Ishikawa (cell line): ENCODE measurements around the gene PRKRIP1.
A peak's percentile ranks its signal among the peaks of the same experiment; 100 is the strongest.

Source experiments
- CEBPB ChIP-seq: IDR thresholded peaks from 2 replicates; pipeline ENCODE4 v1.6.1; 2012
- CREB1 ChIP-seq: IDR thresholded peaks from 2 replicates; pipeline ENCODE4 v1.6.1; 2012; ENCODE audit warnings: low read depth
- EGR1 ChIP-seq: IDR thresholded peaks from 2 replicates; pipeline ENCODE4 v1.6.1; 2012
- EP300 ChIP-seq: IDR thresholded peaks from 2 replicates; pipeline ENCODE4 v1.6.1; 2012; ENCODE audit warnings: borderline replicate concordance
- FOXM1 ChIP-seq: IDR thresholded peaks from 2 replicates; pipeline ENCODE4 v1.6.1; 2012; ENCODE audit warnings: low read depth, borderline replicate concordance
- MAX ChIP-seq: IDR thresholded peaks from 2 replicates; pipeline ENCODE4 v1.6.1; 2012
- NFIC ChIP-seq: IDR thresholded peaks from 2 replicates; pipeline ENCODE4 v1.6.1; 2012
- RAD21 ChIP-seq: IDR thresholded peaks from 2 replicates; pipeline ENCODE4 v1.6.1; 2012; ENCODE audit warnings: low read depth
- REST ChIP-seq: IDR thresholded peaks from 2 replicates; pipeline ENCODE4 v1.6.1; 2012; ENCODE audit warnings: low read depth, mild to moderate bottlenecking
- TAF1 ChIP-seq: IDR thresholded peaks from 2 replicates; pipeline ENCODE4 v1.6.1; 2012; ENCODE audit warnings: low read depth, mild to moderate bottlenecking
- TCF12 ChIP-seq: IDR thresholded peaks from 2 replicates; pipeline ENCODE4 v1.6.1; 2012; ENCODE audit warnings: low read depth
- TEAD4 ChIP-seq: IDR thresholded peaks from 2 replicates; pipeline ENCODE4 v1.6.1; 2012
- USF1 ChIP-seq: IDR thresholded peaks from 2 replicates; pipeline ENCODE4 v1.6.1; 2012
- YY1 ChIP-seq: IDR thresholded peaks from 2 replicates; pipeline ENCODE4 v1.6.1; 2012; ENCODE audit warnings: low read depth
- ZBTB7A ChIP-seq: IDR thresholded peaks from 2 replicates; pipeline ENCODE4 v1.6.1; 2012; ENCODE audit warnings: low read depth

PRKRIP1 gene

GRCh38 chr7:102409340-102409739 lies 13.2 kb downstream of the PRKRIP1 start:
- TF ChIP-seq MAX (no peak), REST (no peak), TCF12 (no peak), ZBTB7A (no peak), YY1 (no peak), EP300 (no peak), USF1 (no peak), CEBPB (no peak), TEAD4 (no peak), RAD21 (no peak), NFIC (no peak), TAF1 (no peak), EGR1 (no peak)

- TF ChIP-seq NFIC, result no peak
- TF ChIP-seq CEBPB, result no peak
- TF ChIP-seq TCF12, result no peak
- no peak for TF ChIP-seq REST
- no peak for TF ChIP-seq MAX
- TF ChIP-seq EGR1, result no peak
These were observed 14.0 kb downstream of the PRKRIP1 start for GRCh38 chr7:102410123-102410522.

GRCh38 chr7:102410918-102411317 lies 14.8 kb downstream of the PRKRIP1 start:
- no peak for TF ChIP-seq TCF12
- no peak for TF ChIP-seq USF1
- TF ChIP-seq EP300, result no peak
- no peak for TF ChIP-seq EGR1
- TF ChIP-seq TAF1, result no peak
- no peak for TF ChIP-seq TEAD4
- no peak for TF ChIP-seq MAX
- TF ChIP-seq CEBPB, result no peak
- TF ChIP-seq CREB1, result no peak
- no peak for TF ChIP-seq YY1
- TF ChIP-seq FOXM1, result no peak
- no peak for TF ChIP-seq REST
- no peak for TF ChIP-seq NFIC
- TF ChIP-seq ZBTB7A, result no peak
- TF ChIP-seq RAD21, result no peak

GRCh38 chr7:102412548-102412947 lies 16.4 kb downstream of the PRKRIP1 start:
- TF ChIP-seq TCF12 (no peak), RAD21 (peak; percentile 31), CEBPB (no peak), YY1 (no peak)

GRCh38 chr7:102413091-102413490 lies 16.9 kb downstream of the PRKRIP1 start:
- TF ChIP-seq RAD21 (no peak), USF1 (no peak), YY1 (no peak), NFIC (no peak), CEBPB (no peak), FOXM1 (no peak), EGR1 (no peak)
